ENCODE data around the gene PIP4K2C. TPM values are rescaled to one million over a fixed set of nuclear protein-coding genes. Genes with fewer than 3 reads are reported as not detected.

The PIP4K2C gene
- total RNA-seq, 4 donors from 2014 or later, result 38.4 to 308 (median 45.8) TPM

DNA sequence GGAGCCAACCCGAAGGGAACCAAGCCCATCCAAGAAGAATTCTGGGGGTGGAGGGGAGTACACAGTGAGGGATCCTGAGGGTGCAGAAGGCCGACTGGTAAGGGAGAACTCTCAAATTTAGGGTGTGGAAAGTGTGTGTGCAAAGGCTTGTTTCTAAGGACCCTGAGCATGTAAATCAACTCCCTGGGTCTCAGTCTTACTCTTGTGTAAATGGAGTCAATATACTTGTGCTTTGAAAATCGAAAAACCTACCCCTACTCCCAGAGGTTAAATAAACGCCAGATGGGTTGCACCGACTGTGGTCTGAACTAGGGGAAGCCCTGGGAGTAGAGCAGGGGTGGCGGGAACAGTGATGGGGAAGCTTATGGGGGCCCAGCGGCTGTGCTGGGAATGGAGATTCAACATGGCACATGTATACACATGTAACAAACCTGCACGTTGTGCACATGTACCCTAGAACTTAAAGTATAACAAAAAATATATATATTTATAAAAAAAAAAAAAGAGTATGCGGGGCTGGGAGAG lies 36.0 kb downstream of the PIP4K2C start:
- Histone ChIP-seq H3K4me3 (no peak overlapping the region), H3K27ac (no peak overlapping the region), H3K36me3 (no peaks in the 10 kb centered on the region), H3K27me3 (peaks cover 98% of the 10 kb centered on the region), H3K9me3 (no peaks in the 10 kb centered on the region), H3K4me1 (peaks cover 0 to 12% (median 2%) of the 10 kb centered on the region in 4 donors)
- WGBS, 2 donors (ENCODE audit: low coverage in 1 of 2), result 18 to 33% methylated on average over 6 to 9 of the region's 9 CpGs
- in situ Hi-C loops (cut with MboI; ENCODE audit: low pct_ligation_motif_present in 1 of 4, low pct_unique_long_range_greater_than_20kb in 1 of 4, low sequenced_read_pairs in 3 of 4) (loop anchor here in 2 of 4 donors (5.0 to 10.0 kb wide), 3 partner anchors 45 to 160 kb away; no protein-coding TSS in a partner anchor), intact Hi-C loops (cut with DNase I; ENCODE audit: low total_unique reads) (loop anchor here (2.0 kb wide), 1 partner anchor 46 kb away; no protein-coding TSS in a partner anchor)
- TF ChIP-seq POLR2AphosphoS5 (IDR thresholded peaks at IDR 0.05), result no peak
- no peak for TF ChIP-seq EP300 (IDR thresholded peaks at IDR 0.05; ENCODE audit: low read depth)
- no peak for TF ChIP-seq POLR2A (IDR thresholded peaks at IDR 0.05)
- TF ChIP-seq, protein P1, sequence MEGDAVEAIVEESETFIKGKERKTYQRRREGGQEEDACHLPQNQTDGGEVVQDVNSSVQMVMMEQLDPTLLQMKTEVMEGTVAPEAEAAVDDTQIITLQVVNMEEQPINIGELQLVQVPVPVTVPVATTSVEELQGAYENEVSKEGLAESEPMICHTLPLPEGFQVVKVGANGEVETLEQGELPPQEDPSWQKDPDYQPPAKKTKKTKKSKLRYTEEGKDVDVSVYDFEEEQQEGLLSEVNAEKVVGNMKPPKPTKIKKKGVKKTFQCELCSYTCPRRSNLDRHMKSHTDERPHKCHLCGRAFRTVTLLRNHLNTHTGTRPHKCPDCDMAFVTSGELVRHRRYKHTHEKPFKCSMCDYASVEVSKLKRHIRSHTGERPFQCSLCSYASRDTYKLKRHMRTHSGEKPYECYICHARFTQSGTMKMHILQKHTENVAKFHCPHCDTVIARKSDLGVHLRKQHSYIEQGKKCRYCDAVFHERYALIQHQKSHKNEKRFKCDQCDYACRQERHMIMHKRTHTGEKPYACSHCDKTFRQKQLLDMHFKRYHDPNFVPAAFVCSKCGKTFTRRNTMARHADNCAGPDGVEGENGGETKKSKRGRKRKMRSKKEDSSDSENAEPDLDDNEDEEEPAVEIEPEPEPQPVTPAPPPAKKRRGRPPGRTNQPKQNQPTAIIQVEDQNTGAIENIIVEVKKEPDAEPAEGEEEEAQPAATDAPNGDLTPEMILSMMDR (IDR thresholded peaks at IDR 0.05), result no peak
- no peak for DNase-seq

DNA sequence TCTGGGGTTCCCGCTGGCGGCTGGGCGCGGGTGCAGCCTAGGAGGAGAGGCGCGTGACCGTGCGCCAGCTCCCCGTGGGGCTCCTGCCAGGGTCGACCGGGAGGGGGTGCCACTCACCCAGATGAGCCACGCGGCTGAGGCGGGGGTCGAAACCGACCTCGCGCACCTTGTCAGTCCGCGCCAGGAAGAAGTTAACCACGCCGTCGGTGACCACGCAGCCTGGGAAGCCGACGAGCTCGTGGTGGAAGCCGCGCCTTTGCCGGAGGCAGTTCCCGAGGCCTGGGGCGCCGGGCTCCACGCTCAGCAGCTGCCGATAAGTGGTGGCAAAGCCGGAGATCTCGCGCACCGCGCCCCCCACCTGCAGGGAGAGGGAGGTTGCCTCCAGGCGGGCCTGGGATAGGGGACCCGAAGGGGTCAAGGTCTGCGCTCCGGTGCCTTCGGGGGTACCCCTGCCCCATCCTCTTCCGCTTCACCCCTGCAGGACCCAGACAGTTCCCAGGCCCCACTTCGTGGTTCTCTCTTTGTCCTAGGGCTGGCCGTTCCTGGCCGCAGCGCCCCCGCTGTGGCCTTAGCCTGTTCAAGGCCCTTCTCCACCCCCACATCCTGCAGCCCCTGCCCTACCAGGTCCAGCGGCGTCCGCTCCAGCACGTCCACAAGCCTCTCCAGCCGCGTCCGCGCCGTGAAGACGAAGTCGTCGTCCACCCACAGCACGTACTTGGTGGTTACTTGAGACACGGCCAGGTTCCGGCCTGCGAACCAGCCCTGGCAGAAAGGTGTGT lies 36.7 kb downstream of the PIP4K2C start:
- H3K9me3 ChIP-seq, result no peaks in the 10 kb centered on the region
- in situ Hi-C loops (cut with MboI; ENCODE audit: low pct_ligation_motif_present in 1 of 4, low pct_unique_long_range_greater_than_20kb in 1 of 4, low sequenced_read_pairs in 3 of 4), result loop anchor here in 2 of 4 donors (5.0 to 10.0 kb wide), 3 partner anchors 45 to 160 kb away; no protein-coding TSS in a partner anchor
- WGBS, 2 donors (ENCODE audit: low coverage in 1 of 2), result 21 to 60% methylated on average over 1 to 58 of the region's 67 CpGs
- no peak overlapping the region for H3K27ac ChIP-seq
- peaks cover 6 to 18% (median 9%) of the 10 kb centered on the region in 4 donors for H3K4me1 ChIP-seq
- intact Hi-C loops (cut with DNase I; ENCODE audit: low total_unique reads), result loop anchor here (2.0 kb wide), 1 partner anchor 47 kb away; no protein-coding TSS in a partner anchor
- H3K4me3 ChIP-seq, result peak overlapping the region in 1 of 4 donors; percentile 6
- no peak for DNase-seq
- TF ChIP-seq, protein P1 (IDR thresholded peaks at IDR 0.05), result no peak
- TF ChIP-seq POLR2AphosphoS5 (IDR thresholded peaks at IDR 0.05) (no peak), POLR2A (IDR thresholded peaks at IDR 0.05) (no peak), EP300 (IDR thresholded peaks at IDR 0.05; ENCODE audit: low read depth) (no peak)
- H3K36me3 ChIP-seq, result no peaks in the 10 kb centered on the region
- peaks cover 98% of the 10 kb centered on the region for H3K27me3 ChIP-seq

DNA sequence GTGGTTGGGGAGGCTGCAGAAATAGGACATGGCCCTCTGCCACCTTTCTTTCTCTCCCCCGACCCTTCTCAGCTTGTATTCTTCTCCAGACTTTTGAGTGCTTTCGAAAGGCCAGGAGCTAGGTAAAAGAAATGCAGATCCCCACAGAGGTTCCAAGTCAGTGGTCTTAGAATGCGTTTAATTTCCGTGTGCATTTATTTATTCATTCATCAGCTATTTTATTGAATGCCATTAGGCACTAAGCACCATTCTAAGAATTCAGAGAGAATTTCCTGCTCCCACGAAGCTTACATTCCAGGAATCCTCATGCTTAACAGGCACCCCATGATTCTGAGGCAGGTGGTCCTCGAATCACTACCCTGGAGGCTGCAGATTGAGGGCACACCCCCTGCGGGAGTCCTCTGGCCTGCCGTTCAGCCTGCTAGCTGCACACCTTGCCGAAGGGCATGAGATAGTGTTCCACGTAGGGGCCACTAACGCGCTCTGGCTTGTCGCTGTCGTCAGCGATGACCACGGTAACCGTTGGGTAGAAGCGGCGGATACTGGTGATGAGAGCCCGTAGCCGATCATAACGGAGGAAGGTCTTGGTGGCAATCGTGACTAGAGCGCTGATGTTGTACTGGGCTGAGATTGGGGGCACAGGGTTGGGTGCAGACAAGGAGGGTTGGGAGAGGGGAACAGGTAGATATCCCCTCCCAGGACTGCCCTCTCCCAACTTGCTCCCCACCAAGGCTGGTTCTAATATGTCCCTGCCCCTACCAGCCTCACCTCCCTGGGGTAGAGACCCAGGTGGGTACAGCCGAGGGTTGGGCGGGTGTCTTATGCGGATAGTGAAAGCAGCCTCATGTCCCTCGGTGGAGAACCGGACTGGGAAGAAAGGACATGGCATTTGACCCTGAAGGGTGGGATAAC lies 37.5 kb downstream of the PIP4K2C start:
- in situ Hi-C loops (cut with MboI; ENCODE audit: low pct_ligation_motif_present in 1 of 4, low pct_unique_long_range_greater_than_20kb in 1 of 4, low sequenced_read_pairs in 3 of 4), result loop anchor here in 2 of 4 donors (5.0 to 10.0 kb wide), 3 partner anchors 46 to 161 kb away; no protein-coding TSS in a partner anchor
- DNase-seq, result no peak
- TF ChIP-seq EP300 (IDR thresholded peaks at IDR 0.05; ENCODE audit: low read depth), result no peak
- no peak for TF ChIP-seq POLR2AphosphoS5 (IDR thresholded peaks at IDR 0.05)
- no peak for TF ChIP-seq POLR2A (IDR thresholded peaks at IDR 0.05)
- TF ChIP-seq, protein P1 (IDR thresholded peaks at IDR 0.05), result no peak
- Histone ChIP-seq H3K27me3 (peaks cover 98% of the 10 kb centered on the region), H3K36me3 (no peaks in the 10 kb centered on the region), H3K27ac (no peak overlapping the region), H3K4me1 (peaks cover 10 to 26% (median 16%) of the 10 kb centered on the region in 4 donors), H3K9me3 (no peaks in the 10 kb centered on the region), H3K4me3 (no peak overlapping the region)
- intact Hi-C loops (cut with DNase I; ENCODE audit: low total_unique reads), result no loop called here
- WGBS, 2 donors (ENCODE audit: low coverage in 1 of 2), result 74% methylated on average over 18 to 29 of the region's 29 CpGs
